A549 (cell line): Measurements from ENCODE around the gene TNP1. TPM values are rescaled to one million over a fixed set of nuclear protein-coding genes. Genes with fewer than 3 reads are reported as not detected.

ENCODE experiments used
- ATAC-seq, 2 experiments: fragments of 200-7000 bp in 1 of 2; fragments of >200 bp in 1 of 2; cut with Nextera tagmentation in 1 of 2; cut with Tn5 transposase in 1 of 2; 3 replicates each; pipeline versions ENCODE4 v1.8.0 to v1.9.1; 2018 to 2020; ENCODE audit warnings: mild to moderate bottlenecking in 1 of 2, moderate library complexity in 1 of 2
- CTCF ChIA-PET: fragments of 300-600 bp; sonication (Branson Sonifier 250); formaldehyde crosslinking; extraction: SDS; loops from one replicate; lab custom pipeline; 2021; ENCODE audit warnings: antibody characterized with exemption, inconsistent platforms; lab: Yijun Ruan, JAX
- POLR2A ChIA-PET: fragments of 350-600 bp; formaldehyde crosslinking; extraction: SDS; loops from one replicate; lab custom pipeline; 2021; ENCODE audit warnings: antibody characterized with exemption, inconsistent platforms; lab: Yijun Ruan, JAX
- DNase-seq, 2 experiments: peaks; one replicate each; pipeline versions ENCODE4 v3.0.0 to v3.0.0-alpha.2; 2011 to 2016; ENCODE audit warnings: low read depth in 1 of 2, low spot score in 1 of 2
- FAIRE-seq: peaks from 2 replicates; lab custom pipeline; 2011; peaks lifted over from hg19 to GRCh38; lab: Jason Lieb, UNC
- H3K27ac ChIP-seq, 2 experiments: fragments of >200 bp; sonication (Bioruptor Twin); formaldehyde crosslinking; 3 replicates each; pipeline ENCODE4 v1.5.1; 2016 to 2017
- H3K4me1 ChIP-seq: fragments of >200 bp; sonication (Bioruptor Twin); formaldehyde crosslinking; 3 replicates; pipeline ENCODE4 v1.6.1; 2016
- H3K4me2 ChIP-seq: fragments of >200 bp; sonication (Bioruptor Twin); formaldehyde crosslinking; 3 replicates; pipeline ENCODE4 v1.6.1; 2016
- H3K4me3 ChIP-seq: fragments of >200 bp; sonication (Bioruptor Twin); formaldehyde crosslinking; 3 replicates; pipeline ENCODE4 v1.5.1; 2016
- H3K9me3 ChIP-seq: fragments of >200 bp; sonication (Bioruptor Twin); formaldehyde crosslinking; 3 replicates; pipeline ENCODE4 v1.6.1; 2016
- CBX8 ChIP-seq: fragments of 200-600 bp; sonication (generic); IDR thresholded peaks from 2 replicates; pipeline ENCODE4 v1.6.1; 2016
- CHD2 ChIP-seq: fragments of 150-350 bp; IDR thresholded peaks from 2 replicates; pipeline ENCODE4 v1.6.1; 2014; ENCODE audit warnings: low read length; ENCODE audit not compliant: partially characterized antibody
- EHMT2 ChIP-seq: fragments of 200-600 bp; sonication (generic); IDR thresholded peaks from 2 replicates; pipeline ENCODE4 v1.6.1; 2016; ENCODE audit warnings: antibody characterized with exemption, low read depth, mild to moderate bottlenecking, moderate library complexity
- FOSB ChIP-seq: fragments of 250-450 bp; sonication (Bioruptor Pico); IDR thresholded peaks from 2 replicates; pipeline ENCODE4 v1.5.0; 2020; ENCODE audit warnings: mild to moderate bottlenecking, moderate library complexity
- FOSL2 ChIP-seq, 2 experiments: fragments of 450-650 bp in 1 of 2; fragments of >200 bp in 1 of 2; sonication (Bioruptor Twin) in 1 of 2; formaldehyde crosslinking; IDR thresholded peaks; 2 replicates each; pipeline versions ENCODE4 v1.5.0 to v1.6.1; 2016 to 2020; ENCODE audit warnings: mild to moderate bottlenecking in 1 of 2, moderate library complexity in 1 of 2
- FOXS1 ChIP-seq: fragments of 250-450 bp; sonication (Bioruptor Pico); IDR thresholded peaks from 2 replicates; pipeline ENCODE4 v1.5.0; 2020; ENCODE audit warnings: mild to moderate bottlenecking, moderate library complexity
- HEYL ChIP-seq: fragments of 250-450 bp; sonication (Bioruptor Pico); IDR thresholded peaks from 2 replicates; pipeline ENCODE4 v1.8.0; 2021; ENCODE audit warnings: mild to moderate bottlenecking, moderate library complexity
- HOXB13 ChIP-seq: fragments of 250-450 bp; sonication (Bioruptor Pico); IDR thresholded peaks from 2 replicates; pipeline ENCODE4 v1.5.0; 2020; ENCODE audit warnings: low read depth, mild to moderate bottlenecking, moderate library complexity
- JUN ChIP-seq, 2 experiments: fragments of >200 bp; sonication (Bioruptor Twin); formaldehyde crosslinking; IDR thresholded peaks; 2 replicates in 1 of 2; 3 replicates in 1 of 2; pipeline ENCODE4 v1.6.1; 2016 to 2017
- JUNB ChIP-seq: fragments of >200 bp; sonication (Bioruptor Twin); formaldehyde crosslinking; IDR thresholded peaks from 2 replicates; pipeline ENCODE4 v1.6.1; 2016
- MAZ ChIP-seq: fragments of 150-350 bp; IDR thresholded peaks from 2 replicates; pipeline ENCODE4 v1.6.1; 2014; ENCODE audit warnings: antibody characterized with exemption, low read depth, low read length, borderline replicate concordance
- NFE2L2 ChIP-seq: fragments of 150-350 bp; conservative IDR thresholded peaks from 2 replicates; pipeline ENCODE4 v1.6.1; 2014; ENCODE audit warnings: low read length
- SMC3 ChIP-seq: fragments of >200 bp; sonication (Bioruptor Twin); formaldehyde crosslinking; IDR thresholded peaks from 3 replicates; pipeline ENCODE4 v1.6.1; 2018; ENCODE audit warnings: inconsistent platforms
- SREBF2 ChIP-seq: fragments of 450-650 bp; IDR thresholded peaks from 2 replicates; pipeline ENCODE4 v1.6.1; 2014; ENCODE audit warnings: mild to moderate bottlenecking, moderate library complexity
- WGBS: methylation state at CpG from one replicate; pipeline ENCODE4 v1.1.6; 2017; ENCODE audit errors: missing lambda C conversion rate; 5-methylcytosine and 5-hydroxymethylcytosine counted together
- polyA plus RNA-seq, 4 experiments: library from polyadenylated mRNA; depleted of rRNA in 3 of 4; stranded (reverse); fragments of >200 nt; fragmentation: RNase III in 1 of 4; extraction: RNeasy Plus Mini Kit Qiagen cat#74134 plus additional on column Dnase treatment in 1 of 4; gene quantifications; 2 replicates in 3 of 4; 3 replicates in 1 of 4; pipeline ENCODE4 v1.2.3, GENCODE V29; 2011 to 2017
- TF ChIP-seq, protein P1 (sequence below): fragments of >200 bp; sonication (Bioruptor Twin); formaldehyde crosslinking; IDR thresholded peaks from 3 replicates; pipeline ENCODE4 v1.6.1; 2016
- TF ChIP-seq, protein P2 (sequence below): fragments of >200 bp; sonication (Bioruptor Twin); formaldehyde crosslinking; IDR thresholded peaks from 3 replicates; pipeline ENCODE4 v1.5.1; 2016
- TF ChIP-seq, protein P3 (sequence below): fragments of 200-600 bp; sonication (generic); IDR thresholded peaks from 2 replicates; pipeline ENCODE4 v1.6.1; 2016; ENCODE audit warnings: antibody characterized with exemption, mild to moderate bottlenecking, moderate library complexity
- TF ChIP-seq, protein P4 (sequence below): fragments of 250-450 bp; sonication (Bioruptor Pico); IDR thresholded peaks from 2 replicates; pipeline ENCODE4 v1.5.0; 2021; ENCODE audit warnings: mild to moderate bottlenecking, moderate library complexity, borderline replicate concordance

Gene TNP1
- polyA plus RNA-seq, 2 of the 4 experiments (the other 2 are of a cell fraction), result not detected

DNA sequence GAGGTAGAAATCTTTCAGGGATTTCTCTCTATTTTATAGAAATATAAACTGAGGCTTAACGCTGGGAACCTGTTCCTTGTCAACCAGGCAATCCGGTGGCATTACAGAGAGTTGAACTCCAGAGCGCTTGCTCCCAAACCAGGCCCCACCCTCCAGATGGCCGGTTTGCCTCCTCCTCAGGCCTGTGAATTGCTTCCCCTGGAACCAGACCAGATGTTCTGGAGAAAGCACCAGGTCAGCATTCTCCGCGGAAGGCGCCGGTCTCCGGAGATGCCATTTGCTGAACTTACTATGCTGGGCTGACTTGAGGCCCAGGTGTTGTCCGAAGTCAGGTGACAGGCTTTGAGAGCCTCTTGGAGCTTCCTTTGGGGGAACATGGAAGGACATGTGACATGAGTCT, 17.2 kb downstream of the TNP1 start (continued):
- TF ChIP-seq CHD2, result no peak

DNA sequence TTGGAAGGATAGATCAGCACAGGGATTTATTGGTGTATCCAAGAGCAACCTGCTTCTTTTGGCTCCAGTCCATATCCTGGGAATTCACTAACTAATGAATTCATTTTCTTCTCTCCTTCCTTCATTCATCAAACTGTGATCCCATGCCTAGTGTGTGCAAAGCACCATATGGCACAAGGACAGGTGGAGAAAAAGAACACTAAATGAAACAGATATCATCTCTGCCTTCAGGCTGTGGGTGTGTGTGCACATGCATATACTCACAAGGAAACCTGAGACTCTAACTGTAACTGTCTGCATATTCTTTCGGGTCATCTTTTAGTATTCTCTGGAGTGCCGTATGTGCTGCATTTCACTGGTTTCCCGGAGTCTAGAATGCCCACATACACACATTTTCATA, 20.2 kb downstream of the TNP1 start:
- no peaks in the 10 kb centered on the region for H3K9me3 ChIP-seq
- no peak for ATAC-seq
- no peak for DNase-seq
- H3K4me3 ChIP-seq, result no peak overlapping the region
- TF ChIP-seq MAZ (no peak), CHD2 (no peak), NFE2L2 (no peak), JUNB (no peak), JUN (IDR thresholded peaks at IDR 0.05) (no peak), CBX8 (no peak), FOSB (CRISPR knock-in tag) (no peak), FOXS1 (CRISPR knock-in tag) (no peak), HEYL (CRISPR knock-in tag) (no peak), HOXB13 (CRISPR knock-in tag) (no peak), EHMT2 (no peak), SMC3 (no peak), SREBF2 (no peak), FOSL2 (IDR thresholded peaks at IDR 0.05) (no peak), FOSL2 (CRISPR knock-in tag; IDR thresholded peaks at IDR 0.05) (no peak)
- TF ChIP-seq, protein P1, sequence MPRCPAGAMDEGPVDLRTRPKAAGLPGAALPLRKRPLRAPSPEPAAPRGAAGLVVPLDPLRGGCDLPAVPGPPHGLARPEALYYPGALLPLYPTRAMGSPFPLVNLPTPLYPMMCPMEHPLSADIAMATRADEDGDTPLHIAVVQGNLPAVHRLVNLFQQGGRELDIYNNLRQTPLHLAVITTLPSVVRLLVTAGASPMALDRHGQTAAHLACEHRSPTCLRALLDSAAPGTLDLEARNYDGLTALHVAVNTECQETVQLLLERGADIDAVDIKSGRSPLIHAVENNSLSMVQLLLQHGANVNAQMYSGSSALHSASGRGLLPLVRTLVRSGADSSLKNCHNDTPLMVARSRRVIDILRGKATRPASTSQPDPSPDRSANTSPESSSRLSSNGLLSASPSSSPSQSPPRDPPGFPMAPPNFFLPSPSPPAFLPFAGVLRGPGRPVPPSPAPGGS, result no peak
- TF ChIP-seq, protein P2, sequence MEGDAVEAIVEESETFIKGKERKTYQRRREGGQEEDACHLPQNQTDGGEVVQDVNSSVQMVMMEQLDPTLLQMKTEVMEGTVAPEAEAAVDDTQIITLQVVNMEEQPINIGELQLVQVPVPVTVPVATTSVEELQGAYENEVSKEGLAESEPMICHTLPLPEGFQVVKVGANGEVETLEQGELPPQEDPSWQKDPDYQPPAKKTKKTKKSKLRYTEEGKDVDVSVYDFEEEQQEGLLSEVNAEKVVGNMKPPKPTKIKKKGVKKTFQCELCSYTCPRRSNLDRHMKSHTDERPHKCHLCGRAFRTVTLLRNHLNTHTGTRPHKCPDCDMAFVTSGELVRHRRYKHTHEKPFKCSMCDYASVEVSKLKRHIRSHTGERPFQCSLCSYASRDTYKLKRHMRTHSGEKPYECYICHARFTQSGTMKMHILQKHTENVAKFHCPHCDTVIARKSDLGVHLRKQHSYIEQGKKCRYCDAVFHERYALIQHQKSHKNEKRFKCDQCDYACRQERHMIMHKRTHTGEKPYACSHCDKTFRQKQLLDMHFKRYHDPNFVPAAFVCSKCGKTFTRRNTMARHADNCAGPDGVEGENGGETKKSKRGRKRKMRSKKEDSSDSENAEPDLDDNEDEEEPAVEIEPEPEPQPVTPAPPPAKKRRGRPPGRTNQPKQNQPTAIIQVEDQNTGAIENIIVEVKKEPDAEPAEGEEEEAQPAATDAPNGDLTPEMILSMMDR, result no peak
- TF ChIP-seq, protein P3, sequence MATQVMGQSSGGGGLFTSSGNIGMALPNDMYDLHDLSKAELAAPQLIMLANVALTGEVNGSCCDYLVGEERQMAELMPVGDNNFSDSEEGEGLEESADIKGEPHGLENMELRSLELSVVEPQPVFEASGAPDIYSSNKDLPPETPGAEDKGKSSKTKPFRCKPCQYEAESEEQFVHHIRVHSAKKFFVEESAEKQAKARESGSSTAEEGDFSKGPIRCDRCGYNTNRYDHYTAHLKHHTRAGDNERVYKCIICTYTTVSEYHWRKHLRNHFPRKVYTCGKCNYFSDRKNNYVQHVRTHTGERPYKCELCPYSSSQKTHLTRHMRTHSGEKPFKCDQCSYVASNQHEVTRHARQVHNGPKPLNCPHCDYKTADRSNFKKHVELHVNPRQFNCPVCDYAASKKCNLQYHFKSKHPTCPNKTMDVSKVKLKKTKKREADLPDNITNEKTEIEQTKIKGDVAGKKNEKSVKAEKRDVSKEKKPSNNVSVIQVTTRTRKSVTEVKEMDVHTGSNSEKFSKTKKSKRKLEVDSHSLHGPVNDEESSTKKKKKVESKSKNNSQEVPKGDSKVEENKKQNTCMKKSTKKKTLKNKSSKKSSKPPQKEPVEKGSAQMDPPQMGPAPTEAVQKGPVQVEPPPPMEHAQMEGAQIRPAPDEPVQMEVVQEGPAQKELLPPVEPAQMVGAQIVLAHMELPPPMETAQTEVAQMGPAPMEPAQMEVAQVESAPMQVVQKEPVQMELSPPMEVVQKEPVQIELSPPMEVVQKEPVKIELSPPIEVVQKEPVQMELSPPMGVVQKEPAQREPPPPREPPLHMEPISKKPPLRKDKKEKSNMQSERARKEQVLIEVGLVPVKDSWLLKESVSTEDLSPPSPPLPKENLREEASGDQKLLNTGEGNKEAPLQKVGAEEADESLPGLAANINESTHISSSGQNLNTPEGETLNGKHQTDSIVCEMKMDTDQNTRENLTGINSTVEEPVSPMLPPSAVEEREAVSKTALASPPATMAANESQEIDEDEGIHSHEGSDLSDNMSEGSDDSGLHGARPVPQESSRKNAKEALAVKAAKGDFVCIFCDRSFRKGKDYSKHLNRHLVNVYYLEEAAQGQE, result no peak
- TF ChIP-seq, protein P4, sequence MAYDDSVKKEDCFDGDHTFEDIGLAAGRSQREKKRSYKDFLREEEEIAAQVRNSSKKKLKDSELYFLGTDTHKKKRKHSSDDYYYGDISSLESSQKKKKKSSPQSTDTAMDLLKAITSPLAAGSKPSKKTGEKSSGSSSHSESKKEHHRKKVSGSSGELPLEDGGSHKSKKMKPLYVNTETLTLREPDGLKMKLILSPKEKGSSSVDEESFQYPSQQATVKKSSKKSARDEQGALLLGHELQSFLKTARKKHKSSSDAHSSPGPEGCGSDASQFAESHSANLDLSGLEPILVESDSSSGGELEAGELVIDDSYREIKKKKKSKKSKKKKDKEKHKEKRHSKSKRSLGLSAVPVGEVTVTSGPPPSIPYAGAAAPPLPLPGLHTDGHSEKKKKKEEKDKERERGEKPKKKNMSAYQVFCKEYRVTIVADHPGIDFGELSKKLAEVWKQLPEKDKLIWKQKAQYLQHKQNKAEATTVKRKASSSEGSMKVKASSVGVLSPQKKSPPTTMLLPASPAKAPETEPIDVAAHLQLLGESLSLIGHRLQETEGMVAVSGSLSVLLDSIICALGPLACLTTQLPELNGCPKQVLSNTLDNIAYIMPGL (CRISPR knock-in tag), result no peak
- no peak for FAIRE-seq
- 14% methylated on average over 3 of the region's 3 CpGs for WGBS
- CTCF ChIA-PET, result no interaction called here
- no peak overlapping the region for H3K27ac ChIP-seq
- no peaks in the 10 kb centered on the region for H3K4me1 ChIP-seq
- H3K4me2 ChIP-seq, result no peak overlapping the region
- POLR2A ChIA-PET, result no interaction called here
